NCI-H187 treated with DMSO at 0.1 percent for 48 hours (cell line): ENCODE data around the gene TBC1D9.

ENCODE experiments used
- DNase-seq: peaks from one replicate; lab custom pipeline; 2025; lab: John Stamatoyannopoulos, UW

Gene TBC1D9

GRCh38 chr4:140720387-140721304, 35.5 kb downstream of the TBC1D9 start:
- DNase-seq, result no peak

GRCh38 chr4:140719686-140720085, 36.5 kb downstream of the TBC1D9 start:
- DNase-seq, result no peak

DNA sequence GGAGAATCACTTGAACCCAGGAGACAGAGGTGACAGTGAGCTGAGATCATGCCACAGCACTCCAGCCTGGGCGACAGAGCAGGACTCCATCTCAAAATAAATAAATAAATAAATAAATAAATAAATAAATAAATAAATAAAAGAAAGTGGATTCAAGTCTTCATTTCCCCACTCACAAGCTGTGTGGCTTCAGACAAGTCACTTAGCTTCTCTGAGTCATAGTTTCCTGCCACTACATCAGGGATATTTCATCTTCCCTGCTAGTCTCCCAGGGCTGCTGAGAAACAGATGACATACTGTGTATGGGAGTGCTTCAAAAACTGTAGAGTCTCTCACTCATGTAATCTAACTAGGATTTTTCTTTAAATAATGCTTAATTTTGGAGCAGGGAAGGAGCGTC, 37.2 kb downstream of the TBC1D9 start:
- DNase-seq, result no peak

- no peak for DNase-seq
Measured at GRCh38 chr4:140718241-140718952, 37.8 kb downstream of the TBC1D9 start.

DNA sequence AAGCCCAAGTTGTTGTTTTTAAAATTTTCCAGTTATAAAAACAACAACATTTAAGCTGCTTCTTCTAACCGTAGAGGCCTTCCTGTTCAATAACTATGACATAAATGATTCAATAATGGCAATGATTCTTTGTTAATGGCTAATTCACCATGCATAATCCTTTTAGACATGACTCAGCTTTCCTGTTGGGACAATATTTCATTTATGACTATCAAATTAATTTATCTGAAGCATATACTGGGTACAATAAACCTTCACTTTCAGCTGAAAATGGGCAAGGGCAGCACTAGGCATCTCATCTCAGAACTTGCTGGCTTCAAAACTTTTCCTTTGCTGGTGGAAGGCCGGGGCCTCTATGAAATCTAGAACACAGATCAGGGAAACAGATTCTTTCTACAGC, 38.9 kb downstream of the TBC1D9 start:
- no peak for DNase-seq

- DNase-seq, result no peak
Measured at GRCh38 chr4:140715119-140715518, 41.1 kb downstream of the TBC1D9 start.

DNA sequence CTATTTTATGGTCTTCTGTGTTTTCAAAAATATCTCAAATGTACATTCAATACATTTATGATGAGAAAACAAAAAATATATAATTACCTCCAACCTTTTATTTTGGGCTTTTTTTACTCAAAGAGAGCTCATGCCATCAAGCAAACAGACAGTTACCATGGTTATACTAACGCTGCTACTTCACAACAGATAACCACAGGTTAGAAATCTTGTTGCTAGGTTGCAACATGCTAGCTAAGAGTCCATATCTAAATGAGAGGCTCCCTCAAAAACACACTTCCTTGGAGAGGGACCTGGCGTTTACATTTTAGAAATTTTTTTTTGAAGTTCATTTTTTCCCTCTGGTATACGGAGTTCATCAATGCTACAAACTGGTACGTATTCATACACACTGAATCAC, 44.3 kb downstream of the TBC1D9 start:
- DNase-seq, result no peak

DNA sequence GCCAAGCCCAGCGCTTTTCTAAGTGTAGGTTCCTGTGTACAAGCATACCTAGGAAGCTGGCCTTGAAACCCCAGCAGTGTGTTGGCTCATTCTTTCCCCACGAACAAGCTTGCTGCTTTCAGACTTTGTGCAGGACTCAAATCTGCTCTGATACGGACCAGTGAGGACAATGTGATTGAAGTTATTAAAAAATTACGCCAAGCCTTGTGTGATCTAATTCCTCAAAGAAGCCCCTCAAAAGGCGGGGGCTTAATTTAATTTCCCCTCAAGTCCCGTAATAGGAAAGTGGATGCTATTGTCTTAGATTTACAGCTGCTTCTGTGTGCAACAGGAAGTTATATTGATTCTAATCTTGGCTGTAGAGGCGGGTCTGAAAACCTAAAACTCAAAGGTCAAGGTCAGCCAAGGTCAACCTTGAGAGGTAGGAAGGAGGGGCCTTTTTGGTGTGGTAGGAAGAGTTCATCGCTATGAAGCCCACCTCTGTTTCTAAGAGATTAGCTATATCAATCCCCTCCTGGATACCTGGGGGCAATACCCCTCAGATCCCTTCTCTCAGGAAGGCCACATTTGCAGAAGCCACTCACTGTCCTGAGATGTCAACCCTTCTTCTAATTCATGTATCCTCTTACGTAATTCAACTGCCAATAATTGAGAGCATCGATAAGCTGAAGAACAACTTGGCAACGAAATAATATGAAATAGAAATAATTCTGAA, 45.1 kb downstream of the TBC1D9 start:
- no peak for DNase-seq

- DNase-seq, result no peak
Measured at GRCh38 chr4:140707325-140707724, 48.9 kb downstream of the TBC1D9 start.

DNA sequence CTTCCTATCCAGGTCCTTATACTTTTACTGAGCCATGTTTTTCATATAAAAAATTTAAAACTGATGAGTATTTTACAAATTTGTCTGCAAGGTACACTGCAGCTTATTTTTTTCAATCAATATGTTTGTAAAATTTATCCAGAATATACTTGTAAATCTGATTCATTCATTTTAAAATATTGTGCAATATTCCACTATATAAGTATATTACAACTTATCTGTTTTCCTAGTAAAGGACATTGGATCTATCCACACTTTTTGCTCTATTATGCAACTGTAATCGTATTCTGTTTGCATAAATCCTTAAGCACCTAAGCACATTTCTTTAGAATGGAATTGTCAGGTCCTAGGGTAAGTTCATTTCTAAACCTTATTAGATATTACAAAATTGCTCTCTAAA, 49.5 kb downstream of the TBC1D9 start:
- DNase-seq, result no peak

- no peak for DNase-seq
Measured at GRCh38 chr4:140706276-140706625, 49.9 kb downstream of the TBC1D9 start.

GRCh38 chr4:140705625-140706275, 50.4 kb downstream of the TBC1D9 start:
- no peak for DNase-seq

DNA sequence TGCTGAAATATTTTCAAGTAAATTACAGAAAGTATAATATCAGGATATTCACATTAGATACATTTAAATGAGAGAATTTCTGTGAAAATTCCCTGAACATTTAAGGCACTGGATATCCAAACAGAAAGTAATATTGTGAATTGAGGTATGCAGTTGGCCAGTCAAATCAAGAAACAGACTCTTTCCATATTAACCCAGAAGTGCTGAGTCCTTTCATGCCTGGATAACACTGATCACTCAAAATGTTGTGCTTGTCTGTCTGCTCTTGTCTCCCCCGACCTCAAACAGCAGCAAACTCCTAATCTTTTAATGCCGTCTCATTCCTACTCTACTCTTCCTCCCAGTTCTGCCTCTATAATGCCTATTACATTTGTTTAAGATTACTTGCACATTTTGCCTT, 51.2 kb downstream of the TBC1D9 start:
- DNase-seq, result no peak

- no peak for DNase-seq
Measured at GRCh38 chr4:140704392-140704960, 51.7 kb downstream of the TBC1D9 start.

GRCh38 chr4:140703463-140703862, 52.7 kb downstream of the TBC1D9 start:
- DNase-seq, result no peak

GRCh38 chr4:140702096-140702757, 54.0 kb downstream of the TBC1D9 start:
- DNase-seq, result no peak

- no peak for DNase-seq
Measured at GRCh38 chr4:140701071-140701470, 55.1 kb downstream of the TBC1D9 start.

DNA sequence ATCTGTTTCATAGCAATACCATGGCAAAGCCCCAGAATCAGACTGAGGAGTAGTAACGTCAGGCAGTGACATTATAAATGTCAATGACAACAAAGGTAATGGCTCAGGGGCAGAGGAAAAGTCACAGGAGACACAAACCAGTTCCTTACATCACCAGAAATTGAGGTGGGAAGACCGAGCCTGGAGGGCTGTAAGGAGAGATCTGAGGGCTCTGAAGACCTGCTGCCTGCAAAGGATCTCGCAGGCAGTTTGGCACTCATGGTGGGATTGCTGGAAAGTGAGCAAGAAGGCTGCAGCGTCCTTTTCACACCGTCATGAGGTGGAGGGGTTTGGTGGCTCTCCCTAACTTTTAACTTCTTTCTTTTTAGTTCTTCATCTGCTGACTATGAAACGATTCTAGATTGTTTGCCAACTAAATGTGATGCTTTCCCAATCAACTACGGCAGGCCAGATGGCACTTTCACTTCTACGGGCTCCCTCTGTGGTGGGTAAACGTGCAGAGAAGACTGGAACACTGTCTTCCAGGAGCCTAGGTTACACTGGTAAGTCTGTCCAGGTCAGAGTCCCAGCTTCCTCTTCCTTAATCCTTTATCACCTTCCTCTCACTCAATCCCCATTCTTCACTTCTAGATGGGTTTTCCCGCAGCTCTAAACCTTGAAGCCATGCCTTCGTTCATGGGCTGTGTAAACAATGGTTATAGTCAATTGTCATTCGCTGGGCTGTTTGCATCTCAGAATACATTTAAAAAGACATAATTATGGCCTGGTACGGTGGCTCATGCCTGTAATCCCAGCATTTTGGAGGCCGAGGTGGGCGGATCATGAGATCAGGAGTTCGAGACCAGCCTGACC, 58.2 kb downstream of the TBC1D9 start:
- no peak for DNase-seq

DNA sequence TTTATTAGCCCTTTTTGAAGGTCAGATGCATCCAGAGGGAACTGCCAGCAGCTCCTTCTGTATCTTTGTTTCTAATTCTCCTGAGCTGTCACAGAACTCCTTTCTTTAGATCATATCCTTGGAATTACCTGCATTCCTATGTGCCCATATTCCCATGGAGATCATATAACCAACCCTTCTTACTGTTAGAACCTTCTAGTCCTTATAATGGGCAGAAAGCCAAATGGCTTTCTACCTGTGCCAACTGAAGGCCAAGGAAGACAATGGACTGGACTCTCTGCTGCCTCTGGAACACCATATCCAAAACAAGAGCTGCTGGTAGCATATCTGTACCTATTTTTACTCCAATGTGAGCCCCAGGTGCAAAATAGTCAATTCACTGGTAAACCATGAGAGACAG, 60.7 kb downstream of the TBC1D9 start:
- no peak for DNase-seq

DNA sequence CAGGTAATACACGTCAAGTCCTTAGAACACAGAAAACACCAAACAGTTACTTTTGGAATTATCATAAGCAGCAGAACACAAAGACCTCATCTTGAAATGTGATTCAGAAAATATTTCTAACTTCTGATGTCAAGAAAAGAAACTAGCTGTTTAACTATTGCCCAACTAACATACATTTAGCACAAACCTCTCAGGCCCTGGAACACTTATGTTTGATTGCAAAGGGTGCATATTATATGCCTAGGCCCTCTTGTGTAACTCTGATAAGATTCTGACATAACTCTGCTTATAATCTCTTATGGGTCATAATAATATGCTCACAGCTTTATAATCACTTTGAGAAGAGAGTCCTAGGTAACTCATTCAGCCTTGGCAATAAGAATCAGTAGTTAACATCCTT, 62.6 kb downstream of the TBC1D9 start:
- DNase-seq, result no peak
